ENCODE data around the gene NYNRIN.

DNA sequence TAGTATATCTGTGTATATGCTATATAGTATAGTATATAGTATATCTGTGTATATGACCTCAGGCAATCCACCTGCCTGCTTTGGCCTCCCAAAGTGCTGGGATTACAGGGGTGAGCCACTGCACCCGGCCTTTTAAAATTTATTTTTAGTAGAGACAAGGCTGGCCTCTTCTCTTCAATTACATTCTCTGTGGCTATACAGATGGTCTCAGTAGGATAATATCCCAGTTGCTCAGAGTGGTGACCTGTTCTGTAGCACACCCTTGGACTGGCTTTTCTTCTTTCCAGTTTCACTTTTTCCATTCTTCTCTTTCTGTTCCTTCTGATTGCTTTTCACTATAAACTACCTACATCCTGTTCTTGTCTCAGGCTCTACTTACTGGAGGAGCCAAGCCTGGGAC is 34.0 kb upstream of the NYNRIN start:
- no peak for TF ChIP-seq POLR2A (IDR thresholded peaks at IDR 0.05; ENCODE audit: low read depth, low read length)
- no peak for TF ChIP-seq POU2F2 (IDR thresholded peaks at IDR 0.05; ENCODE audit: low read depth, low read length)
- no peak for TF ChIP-seq POLR2AphosphoS5 (IDR thresholded peaks at IDR 0.05; ENCODE audit: low read depth, low read length)
- no peak for TF ChIP-seq SPI1 (IDR thresholded peaks at IDR 0.05; ENCODE audit: low read depth, low read length)
- TF ChIP-seq PAX5 (IDR thresholded peaks at IDR 0.05; ENCODE audit: insufficient read depth, low read length, severe bottlenecking) = no peak
- no peak for TF ChIP-seq TAF1 (IDR thresholded peaks at IDR 0.05; ENCODE audit: low read depth, low read length)

Data from GM12891 (cell line).